Activated naive CD4-positive, alpha-beta T cell treated with anti-CD3 and anti-CD28 coated beads, Interleukin-2, amount 50 U/mL, for 24 hours (primary cell): ENCODE results near the gene MGAT3.

Source experiments
- H3K27ac Mint-ChIP-seq: one replicate; pipeline ENCODE4 v1.8.0; 2021; ENCODE audit warnings: mild to moderate bottlenecking, mixed read lengths
- H3K27me3 Mint-ChIP-seq: one replicate; pipeline ENCODE4 v1.8.0; 2021; ENCODE audit warnings: mixed read lengths
- H3K36me3 Mint-ChIP-seq: one replicate; pipeline ENCODE4 v1.8.0; 2021; ENCODE audit warnings: mixed read lengths
- H3K4me1 Mint-ChIP-seq: one replicate; pipeline ENCODE4 v1.8.0; 2021; ENCODE audit warnings: mixed read lengths
- H3K4me3 Mint-ChIP-seq: one replicate; pipeline ENCODE4 v1.8.0; 2021; ENCODE audit warnings: mild to moderate bottlenecking, mixed read lengths
- H3K9me3 Mint-ChIP-seq: one replicate; pipeline ENCODE4 v1.8.0; 2021; ENCODE audit warnings: mixed read lengths

MGAT3 gene

DNA sequence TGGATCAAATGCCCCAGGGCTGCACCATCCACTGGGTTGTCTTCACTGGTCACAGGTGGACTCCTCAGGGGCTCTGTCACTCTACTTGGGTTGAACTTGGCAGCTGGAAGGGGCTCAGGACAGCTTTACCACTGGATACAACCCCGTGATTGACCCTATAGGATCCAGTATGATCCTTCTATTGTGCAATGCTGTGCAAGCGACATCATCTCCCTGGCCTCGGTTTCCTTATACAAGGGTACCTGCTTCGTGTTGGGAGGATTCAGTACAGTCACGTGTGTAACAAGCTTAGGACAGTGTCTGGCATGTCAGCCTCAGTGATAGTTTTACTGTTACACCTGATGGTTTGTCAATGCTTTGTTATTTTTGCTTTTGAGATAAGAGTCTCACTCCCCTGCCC is 24.8 kb downstream of the MGAT3 start:
- H3K4me3 Mint-ChIP-seq: no peak overlapping the region
- no peak overlapping the region for H3K27ac Mint-ChIP-seq
- no peaks in the 10 kb centered on the region for H3K4me1 Mint-ChIP-seq
- no peaks in the 10 kb centered on the region for H3K36me3 Mint-ChIP-seq
- H3K27me3 Mint-ChIP-seq: no peaks in the 10 kb centered on the region
- no peaks in the 10 kb centered on the region for H3K9me3 Mint-ChIP-seq

DNA sequence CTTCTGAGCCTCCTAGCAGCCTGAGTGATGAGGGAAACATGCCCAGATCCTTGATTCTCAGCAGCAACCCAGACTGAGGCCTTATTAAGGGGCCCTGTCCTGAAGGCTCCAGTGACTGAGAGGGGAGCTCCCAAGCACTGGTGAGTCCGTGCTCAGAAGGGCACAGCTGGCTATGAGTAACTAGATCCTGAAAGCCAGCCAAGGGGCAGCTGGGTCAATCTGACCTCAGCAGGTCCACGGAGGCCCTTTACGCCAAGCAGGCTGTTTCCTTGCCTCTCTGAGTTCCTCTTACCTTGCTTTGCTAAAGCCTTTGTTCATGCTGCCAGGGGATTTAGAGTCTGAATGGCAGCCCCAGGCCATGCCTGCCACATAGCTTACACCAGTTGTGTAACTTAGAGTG is 26.0 kb downstream of the MGAT3 start:
- Mint-ChIP-seq H3K27ac (no peak overlapping the region), H3K4me1 (no peaks in the 10 kb centered on the region), H3K27me3 (no peaks in the 10 kb centered on the region), H3K9me3 (no peaks in the 10 kb centered on the region), H3K36me3 (no peaks in the 10 kb centered on the region), H3K4me3 (no peak overlapping the region)

DNA sequence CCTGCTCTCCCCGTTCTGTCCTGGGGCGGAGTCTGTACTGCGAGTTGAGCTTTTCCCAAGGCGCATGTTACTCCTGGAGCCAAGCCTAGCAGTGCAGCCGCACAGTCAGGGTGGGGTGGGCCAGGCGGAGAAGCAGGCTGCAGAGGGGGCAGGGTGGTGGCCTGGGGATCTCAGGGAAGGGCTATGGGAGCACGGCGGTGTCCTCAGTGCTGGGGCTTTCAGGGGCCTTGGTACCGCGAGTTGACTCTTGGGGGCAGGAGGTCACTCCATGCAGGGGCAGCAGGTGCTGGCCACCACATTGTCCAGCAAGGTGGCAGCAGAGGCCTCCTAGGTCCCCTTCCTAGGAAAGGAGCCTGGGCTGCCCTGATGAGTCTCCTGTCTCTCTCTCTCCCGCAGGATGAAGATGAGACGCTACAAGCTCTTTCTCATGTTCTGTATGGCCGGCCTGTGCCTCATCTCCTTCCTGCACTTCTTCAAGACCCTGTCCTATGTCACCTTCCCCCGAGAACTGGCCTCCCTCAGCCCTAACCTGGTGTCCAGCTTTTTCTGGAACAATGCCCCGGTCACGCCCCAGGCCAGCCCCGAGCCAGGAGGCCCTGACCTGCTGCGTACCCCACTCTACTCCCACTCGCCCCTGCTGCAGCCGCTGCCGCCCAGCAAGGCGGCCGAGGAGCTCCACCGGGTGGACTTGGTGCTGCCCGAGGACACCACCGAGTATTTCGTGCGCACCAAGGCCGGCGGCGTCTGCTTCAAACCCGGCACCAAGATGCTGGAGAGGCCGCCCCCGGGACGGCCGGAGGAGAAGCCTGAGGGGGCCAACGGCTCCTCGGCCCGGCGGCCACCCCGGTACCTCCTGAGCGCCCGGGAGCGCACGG is 30.4 kb downstream of the MGAT3 start:
- Mint-ChIP-seq H3K27me3 (no peaks in the 10 kb centered on the region), H3K36me3 (no peaks in the 10 kb centered on the region), H3K9me3 (no peaks in the 10 kb centered on the region), H3K4me1 (peaks cover 8% of the 10 kb centered on the region), H3K4me3 (no peak overlapping the region), H3K27ac (no peak overlapping the region)

DNA sequence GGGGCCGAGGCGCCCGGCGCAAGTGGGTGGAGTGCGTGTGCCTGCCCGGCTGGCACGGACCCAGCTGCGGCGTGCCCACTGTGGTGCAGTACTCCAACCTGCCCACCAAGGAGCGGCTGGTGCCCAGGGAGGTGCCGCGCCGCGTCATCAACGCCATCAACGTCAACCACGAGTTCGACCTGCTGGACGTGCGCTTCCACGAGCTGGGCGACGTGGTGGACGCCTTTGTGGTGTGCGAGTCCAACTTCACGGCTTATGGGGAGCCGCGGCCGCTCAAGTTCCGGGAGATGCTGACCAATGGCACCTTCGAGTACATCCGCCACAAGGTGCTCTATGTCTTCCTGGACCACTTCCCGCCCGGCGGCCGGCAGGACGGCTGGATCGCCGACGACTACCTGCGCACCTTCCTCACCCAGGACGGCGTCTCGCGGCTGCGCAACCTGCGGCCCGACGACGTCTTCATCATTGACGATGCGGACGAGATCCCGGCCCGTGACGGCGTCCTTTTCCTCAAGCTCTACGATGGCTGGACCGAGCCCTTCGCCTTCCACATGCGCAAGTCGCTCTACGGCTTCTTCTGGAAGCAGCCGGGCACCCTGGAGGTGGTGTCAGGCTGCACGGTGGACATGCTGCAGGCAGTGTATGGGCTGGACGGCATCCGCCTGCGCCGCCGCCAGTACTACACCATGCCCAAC is 31.2 kb downstream of the MGAT3 start:
- no peak overlapping the region for H3K27ac Mint-ChIP-seq
- H3K36me3 Mint-ChIP-seq: no peaks in the 10 kb centered on the region
- no peak overlapping the region for H3K4me3 Mint-ChIP-seq
- peaks cover 8% of the 10 kb centered on the region for H3K4me1 Mint-ChIP-seq
- no peaks in the 10 kb centered on the region for H3K9me3 Mint-ChIP-seq
- no peaks in the 10 kb centered on the region for H3K27me3 Mint-ChIP-seq

DNA sequence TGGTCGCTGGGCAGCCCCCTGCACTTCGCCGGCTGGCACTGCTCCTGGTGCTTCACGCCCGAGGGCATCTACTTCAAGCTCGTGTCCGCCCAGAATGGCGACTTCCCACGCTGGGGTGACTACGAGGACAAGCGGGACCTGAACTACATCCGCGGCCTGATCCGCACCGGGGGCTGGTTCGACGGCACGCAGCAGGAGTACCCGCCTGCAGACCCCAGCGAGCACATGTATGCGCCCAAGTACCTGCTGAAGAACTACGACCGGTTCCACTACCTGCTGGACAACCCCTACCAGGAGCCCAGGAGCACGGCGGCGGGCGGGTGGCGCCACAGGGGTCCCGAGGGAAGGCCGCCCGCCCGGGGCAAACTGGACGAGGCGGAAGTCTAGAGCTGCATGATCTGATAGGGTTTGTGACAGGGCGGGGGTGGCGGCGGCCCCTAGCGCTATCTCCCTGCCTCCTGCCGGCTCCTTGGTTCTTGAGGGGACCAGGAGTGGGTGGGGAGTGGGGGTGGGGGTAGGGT is 31.8 kb downstream of the MGAT3 start:
- H3K27me3 Mint-ChIP-seq: no peaks in the 10 kb centered on the region
- H3K9me3 Mint-ChIP-seq: no peaks in the 10 kb centered on the region
- no peaks in the 10 kb centered on the region for H3K36me3 Mint-ChIP-seq
- no peak overlapping the region for H3K4me3 Mint-ChIP-seq
- H3K4me1 Mint-ChIP-seq: peaks cover 15% of the 10 kb centered on the region
- H3K27ac Mint-ChIP-seq: no peak overlapping the region

DNA sequence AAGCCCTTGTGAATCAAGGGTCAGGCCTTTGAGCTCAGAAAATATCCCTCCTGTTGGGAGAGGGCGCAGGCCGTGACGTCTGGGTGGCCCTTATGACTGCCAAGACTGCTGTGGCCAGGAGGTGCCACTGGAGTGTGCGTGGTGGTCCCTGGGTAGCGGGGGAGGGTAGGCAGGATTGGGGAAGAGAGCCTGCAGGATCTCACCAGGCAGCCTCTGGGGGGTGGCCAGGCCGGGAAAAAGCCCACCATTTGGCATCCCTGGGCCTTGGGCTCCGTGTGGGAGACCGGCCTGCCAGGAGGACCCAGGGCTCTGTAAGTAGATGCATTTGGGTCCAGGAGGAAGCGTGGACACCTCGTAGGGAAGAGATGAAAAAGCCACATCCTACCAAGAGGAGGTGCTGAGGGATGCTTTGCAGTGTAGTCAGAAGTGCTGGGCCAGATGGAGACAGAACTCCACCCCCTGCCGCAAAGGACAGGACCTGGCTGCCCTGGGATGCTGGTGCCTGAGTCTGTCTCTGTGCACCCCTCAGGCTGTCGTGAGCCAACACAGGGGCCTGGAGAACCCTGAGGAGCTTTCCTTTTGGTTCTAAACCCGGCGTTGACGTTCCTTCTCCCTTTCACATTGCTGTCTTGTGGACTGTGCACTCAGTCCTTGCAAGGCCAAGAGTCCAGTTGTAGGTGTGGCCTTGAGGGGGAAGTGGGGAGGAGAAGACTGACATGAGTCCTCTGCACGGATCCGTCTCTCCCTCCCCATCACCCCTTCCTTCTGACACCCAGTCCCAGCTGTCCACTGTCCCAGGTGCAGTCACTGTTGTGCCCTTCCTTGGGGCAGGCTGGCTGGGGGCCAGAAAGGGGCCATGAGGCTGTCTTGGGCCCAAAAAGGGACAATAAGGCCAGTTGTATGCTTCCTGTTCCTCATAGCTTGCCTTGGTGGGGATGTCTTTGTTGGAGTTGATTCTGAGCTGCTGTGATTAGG is 32.6 kb downstream of the MGAT3 start:
- Mint-ChIP-seq H3K4me3 (peak overlapping the region; percentile 23), H3K4me1 (peaks cover 15% of the 10 kb centered on the region), H3K27me3 (no peaks in the 10 kb centered on the region), H3K9me3 (no peaks in the 10 kb centered on the region), H3K36me3 (no peaks in the 10 kb centered on the region), H3K27ac (no peak overlapping the region)

DNA sequence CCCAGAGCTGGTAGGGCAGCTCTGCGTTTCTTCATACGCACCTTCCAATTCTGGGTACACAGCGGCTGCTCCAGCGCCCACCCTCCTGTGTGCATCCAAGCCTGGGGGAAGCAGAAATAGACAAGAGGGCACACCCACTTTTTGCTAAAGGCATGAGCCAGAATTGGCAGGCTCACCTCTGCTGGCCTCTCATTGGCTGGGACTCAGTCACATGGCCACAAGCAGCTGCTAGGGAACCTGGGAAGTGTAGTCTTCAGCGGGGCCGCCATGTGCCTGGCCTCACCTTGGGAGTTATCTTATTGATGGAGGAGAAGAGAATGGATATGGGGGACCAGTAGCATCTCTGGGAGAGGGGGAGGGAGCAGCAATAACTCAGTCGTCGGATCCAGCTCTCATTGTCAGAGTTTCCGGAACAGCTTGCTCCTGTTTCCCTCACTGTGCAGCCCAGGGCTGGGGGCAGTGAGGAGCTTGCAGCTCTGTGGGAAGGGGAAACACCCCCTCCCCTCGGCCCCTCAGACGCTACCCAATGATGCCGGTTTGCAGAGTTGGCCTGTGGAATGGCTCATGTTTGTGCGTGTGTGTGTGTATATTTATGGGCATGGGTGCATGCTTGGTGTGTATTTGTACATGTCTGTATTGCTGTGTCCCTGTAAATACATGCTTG is 33.5 kb downstream of the MGAT3 start:
- H3K4me1 Mint-ChIP-seq: peaks cover 15% of the 10 kb centered on the region
- no peaks in the 10 kb centered on the region for H3K36me3 Mint-ChIP-seq
- no peaks in the 10 kb centered on the region for H3K9me3 Mint-ChIP-seq
- no peaks in the 10 kb centered on the region for H3K27me3 Mint-ChIP-seq
- H3K4me3 Mint-ChIP-seq: peak overlapping the region; percentile 23
- peak overlapping the region; percentile 24 for H3K27ac Mint-ChIP-seq

DNA sequence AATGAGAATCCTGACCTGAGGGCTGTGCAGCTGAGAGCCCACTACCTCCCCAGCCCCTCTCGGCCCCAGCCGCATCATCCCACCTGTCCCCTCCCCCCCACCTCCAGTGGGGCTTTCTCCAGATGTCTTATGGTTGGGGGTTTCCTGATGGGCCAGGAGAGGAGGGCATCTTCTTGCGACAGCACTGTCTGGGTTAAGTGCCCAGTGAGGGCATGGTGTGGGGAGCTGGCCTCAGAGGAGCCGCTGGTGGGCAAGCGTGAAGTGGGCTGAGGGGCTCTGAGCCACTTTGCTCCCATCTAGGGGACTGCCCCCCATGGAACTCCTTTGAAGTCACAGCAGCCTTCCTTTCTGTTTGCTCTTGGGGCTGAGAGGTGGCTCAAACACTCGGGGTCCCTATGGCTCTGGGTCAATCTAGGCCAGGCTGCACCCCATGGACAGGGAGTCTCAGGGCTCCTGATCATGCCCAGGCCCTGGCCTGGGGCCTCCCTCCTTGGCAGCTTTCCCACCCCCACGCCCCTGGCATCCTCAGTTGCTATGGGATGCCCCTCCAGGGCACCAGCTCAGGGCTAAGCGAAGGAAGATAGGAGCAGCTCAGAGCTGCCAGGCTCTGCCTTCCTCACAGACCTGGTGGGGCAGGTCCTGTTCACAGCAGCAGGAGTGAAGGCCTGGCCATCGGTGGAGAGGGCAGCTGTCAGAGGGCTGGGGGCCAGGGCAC is 34.3 kb downstream of the MGAT3 start:
- Mint-ChIP-seq H3K9me3 (no peaks in the 10 kb centered on the region), H3K4me1 (peaks cover 16% of the 10 kb centered on the region), H3K36me3 (no peaks in the 10 kb centered on the region), H3K4me3 (no peak overlapping the region), H3K27ac (no peak overlapping the region), H3K27me3 (no peaks in the 10 kb centered on the region)

DNA sequence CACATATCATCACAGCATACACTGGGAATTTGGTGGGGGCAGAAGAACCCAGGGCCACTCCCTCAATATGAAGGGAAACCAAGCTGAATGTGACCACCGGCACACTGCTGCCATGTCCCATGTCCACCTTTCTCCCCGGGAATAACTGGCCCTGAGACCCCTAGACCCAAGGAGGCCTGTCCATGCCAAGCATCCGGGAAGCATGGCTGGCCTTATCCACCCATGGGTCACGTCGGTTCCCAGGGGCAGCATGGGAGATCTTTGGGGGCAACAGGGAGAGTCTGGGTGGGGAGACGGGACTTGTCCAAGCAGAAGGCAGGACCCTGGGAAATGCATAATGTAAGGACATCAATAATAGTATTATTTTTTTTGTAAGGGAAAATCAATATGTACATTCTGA is 34.9 kb downstream of the MGAT3 start:
- H3K4me3 Mint-ChIP-seq: no peak overlapping the region
- H3K36me3 Mint-ChIP-seq: no peaks in the 10 kb centered on the region
- H3K27ac Mint-ChIP-seq: no peak overlapping the region
- H3K4me1 Mint-ChIP-seq: peaks cover 22% of the 10 kb centered on the region
- no peaks in the 10 kb centered on the region for H3K27me3 Mint-ChIP-seq
- H3K9me3 Mint-ChIP-seq: no peaks in the 10 kb centered on the region

DNA sequence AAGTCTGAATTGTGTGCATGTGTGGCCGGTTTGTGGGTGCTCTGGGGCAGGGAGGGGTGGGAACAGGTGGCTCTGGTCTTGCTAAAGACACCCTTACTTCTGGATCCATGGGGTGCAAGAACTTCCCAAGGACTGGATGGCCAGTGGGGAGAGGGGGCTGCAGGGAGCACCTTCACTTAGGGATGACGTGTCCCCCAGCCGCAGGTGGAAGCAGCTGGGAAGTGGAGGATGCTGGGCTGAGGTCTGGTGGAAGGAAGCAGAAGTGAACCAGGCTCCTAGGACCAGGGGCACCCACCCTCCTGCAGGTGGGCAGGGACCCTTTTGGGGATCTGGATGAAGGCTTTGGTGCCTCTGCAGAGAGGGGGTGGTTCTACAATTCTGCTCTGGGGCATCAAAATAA is 35.4 kb downstream of the MGAT3 start:
- H3K9me3 Mint-ChIP-seq: no peaks in the 10 kb centered on the region
- H3K4me3 Mint-ChIP-seq: no peak overlapping the region
- H3K27me3 Mint-ChIP-seq: no peaks in the 10 kb centered on the region
- peaks cover 22% of the 10 kb centered on the region for H3K4me1 Mint-ChIP-seq
- no peaks in the 10 kb centered on the region for H3K36me3 Mint-ChIP-seq
- H3K27ac Mint-ChIP-seq: no peak overlapping the region

DNA sequence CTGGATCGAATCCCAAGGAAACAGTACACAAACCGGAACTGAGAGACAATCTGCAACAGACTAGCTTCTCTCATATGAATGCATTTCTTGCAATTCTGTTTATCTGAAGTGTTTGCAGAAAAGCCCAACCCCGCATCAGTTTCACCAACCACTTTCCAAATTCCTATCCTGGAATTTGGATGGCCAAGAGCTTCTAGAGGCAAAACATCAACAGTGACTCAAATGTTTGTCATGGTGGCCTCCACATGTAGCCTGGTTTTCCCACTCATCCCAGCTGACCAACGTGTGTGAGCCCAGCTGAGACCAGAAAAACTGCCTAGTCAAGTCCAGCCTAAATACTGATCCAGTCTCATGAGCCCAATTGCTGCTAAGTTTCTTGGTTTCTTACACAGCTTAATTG is 36.9 kb downstream of the MGAT3 start:
- Mint-ChIP-seq H3K27ac (peak overlapping the region; percentile 32), H3K4me1 (peaks cover 25% of the 10 kb centered on the region), H3K4me3 (no peak overlapping the region), H3K36me3 (no peaks in the 10 kb centered on the region), H3K9me3 (no peaks in the 10 kb centered on the region), H3K27me3 (no peaks in the 10 kb centered on the region)

DNA sequence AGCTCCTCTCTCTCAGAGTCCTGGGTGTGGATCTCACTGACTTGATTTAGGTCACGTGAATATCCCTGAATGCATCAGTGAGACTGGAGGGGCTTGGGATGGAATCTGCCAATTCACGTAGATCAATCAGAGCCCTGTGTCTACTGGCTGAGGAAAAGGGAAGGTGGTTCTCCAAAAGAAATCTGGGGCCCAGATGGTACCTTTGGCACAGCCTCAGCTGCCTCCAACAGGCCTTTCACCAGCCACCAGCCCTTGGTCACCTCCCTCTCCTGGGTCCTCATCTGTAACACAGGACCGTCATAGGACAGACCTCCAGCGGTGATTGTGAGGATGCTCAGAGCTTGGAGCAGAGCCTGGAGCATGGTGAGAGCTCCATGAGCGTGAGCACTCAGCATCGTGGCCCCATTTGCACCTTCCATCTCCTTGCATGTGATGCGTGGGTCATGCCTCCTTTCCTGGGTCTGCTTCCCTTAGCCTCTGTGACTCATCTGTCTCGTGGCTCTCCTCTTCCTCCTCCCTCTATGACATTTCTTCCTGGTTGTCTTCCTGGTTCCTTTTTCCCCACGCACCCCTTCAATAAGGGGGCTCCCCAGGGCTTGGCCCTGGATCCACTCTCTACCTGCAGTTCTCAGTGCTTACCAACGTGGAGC is 37.8 kb downstream of the MGAT3 start:
- Mint-ChIP-seq H3K27ac (peak overlapping the region; percentile 74), H3K36me3 (no peaks in the 10 kb centered on the region), H3K4me3 (no peak overlapping the region), H3K27me3 (no peaks in the 10 kb centered on the region), H3K9me3 (no peaks in the 10 kb centered on the region), H3K4me1 (peaks cover 25% of the 10 kb centered on the region)

DNA sequence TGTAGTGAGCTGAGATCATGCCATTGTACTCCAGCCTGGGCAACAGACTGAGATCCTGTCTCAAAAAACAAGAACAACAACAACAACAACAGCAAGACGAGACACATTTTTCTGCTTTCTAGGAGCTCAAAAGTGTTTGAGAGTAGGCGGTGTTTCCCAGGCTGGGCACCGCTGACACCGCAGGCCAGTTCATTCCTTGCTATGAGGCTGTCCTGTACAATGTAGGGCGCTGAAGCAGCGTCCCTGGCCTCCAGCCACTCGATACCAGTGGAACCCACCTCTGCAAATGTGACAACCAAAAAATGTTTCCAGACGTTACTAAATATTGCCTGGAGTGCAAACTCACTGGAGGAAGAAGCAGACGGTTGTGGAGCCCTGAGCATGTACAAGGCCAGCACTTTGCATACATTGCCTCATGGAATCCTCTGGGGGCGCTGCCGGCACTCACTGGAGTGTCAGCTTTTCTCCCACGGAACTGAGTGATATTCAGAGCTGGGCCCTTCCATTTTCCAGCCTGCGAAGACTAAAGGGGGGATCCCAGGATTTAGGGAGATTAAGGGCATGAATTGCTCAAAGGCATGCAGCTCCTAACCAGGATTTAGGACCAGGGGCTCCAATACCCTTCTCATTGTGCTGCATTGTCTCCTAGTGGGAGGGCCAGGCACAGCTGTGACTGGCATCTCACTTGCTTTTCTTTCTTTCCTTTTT is 39.5 kb downstream of the MGAT3 start:
- peaks cover 17% of the 10 kb centered on the region for H3K4me1 Mint-ChIP-seq
- H3K27ac Mint-ChIP-seq: peak overlapping the region; percentile 35

More for the DNA sequence above, 39.5 kb downstream of the MGAT3 start:
- no peaks in the 10 kb centered on the region for H3K9me3 Mint-ChIP-seq
- no peaks in the 10 kb centered on the region for H3K27me3 Mint-ChIP-seq
- no peak overlapping the region for H3K4me3 Mint-ChIP-seq
- no peaks in the 10 kb centered on the region for H3K36me3 Mint-ChIP-seq
